ENCODE data around the gene TRANK1. TPM values are rescaled to one million over a fixed set of nuclear protein-coding genes. Genes with fewer than 3 reads are reported as not detected.

Gene TRANK1
- total RNA-seq, 6 donors from 2014 or later: 10.6 to 39.8 (median 28.1) TPM

GRCh38 chr3:36877930-36878685, 66.7 kb downstream of the TRANK1 start:
- peak in 1 of 2 donors; percentile 55 for ATAC-seq (ENCODE audit: low FRiP score in 2 of 2)

DNA sequence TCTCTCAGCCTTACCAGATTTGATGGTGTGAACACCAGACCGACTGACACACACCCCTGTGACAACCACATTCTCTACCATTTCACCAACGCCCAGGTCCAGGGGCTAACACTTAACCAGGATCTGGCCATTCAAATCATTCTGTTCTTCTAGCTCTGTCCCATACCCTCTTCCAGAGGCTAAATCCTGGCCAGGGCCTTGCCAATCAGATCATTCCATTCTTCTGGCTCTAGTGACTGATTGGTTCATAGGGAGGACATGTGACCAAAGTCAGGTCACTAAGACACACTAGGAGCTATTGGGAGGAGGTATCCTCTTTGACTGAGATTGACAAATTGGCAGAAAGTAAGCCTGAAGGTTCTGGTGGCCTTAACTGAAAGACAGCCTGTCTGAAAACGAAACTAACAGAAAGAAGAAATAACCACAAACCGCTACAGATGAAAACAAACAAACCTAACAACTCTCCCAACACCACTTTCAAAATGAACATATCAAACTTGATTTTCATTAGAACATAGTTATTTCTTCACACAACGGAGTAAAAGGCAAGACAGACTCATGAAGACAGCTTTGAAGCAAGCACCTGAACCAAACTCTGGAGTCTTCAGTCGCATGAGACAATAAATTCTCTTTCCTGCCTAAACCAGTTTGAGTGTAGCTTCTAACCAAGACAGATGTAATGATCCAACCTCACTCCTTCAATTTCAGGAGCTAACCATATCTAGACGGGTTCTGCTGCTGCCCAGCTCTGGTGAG, 68.5 kb downstream of the TRANK1 start:
- DNase-seq (no peak), ATAC-seq (ENCODE audit: low FRiP score in 2 of 2) (peak in 1 of 2 donors; percentile 51)
- Histone ChIP-seq H3K36me3 (peaks cover 0 to 15% (median 0%) of the 10 kb centered on the region in 4 donors), H3K4me1 (peaks cover 0 to 5% (median 2%) of the 10 kb centered on the region in 4 donors), H3K9me3 (no peaks in the 10 kb centered on the region), H3K4me3 (no peak overlapping the region), H3K27me3 (no peaks in the 10 kb centered on the region), H3K27ac (peak overlapping the region; percentile 6 to 63 (median 37))
- WGBS, 2 donors: 55 to 63% methylated on average over 7 of the region's 7 CpGs
- no peak for TF ChIP-seq POLR2A (IDR thresholded peaks at IDR 0.05)
- TF ChIP-seq EP300 (IDR thresholded peaks at IDR 0.05): no peak
- no peak for TF ChIP-seq POLR2AphosphoS5 (IDR thresholded peaks at IDR 0.05)
- TF ChIP-seq, protein P1, sequence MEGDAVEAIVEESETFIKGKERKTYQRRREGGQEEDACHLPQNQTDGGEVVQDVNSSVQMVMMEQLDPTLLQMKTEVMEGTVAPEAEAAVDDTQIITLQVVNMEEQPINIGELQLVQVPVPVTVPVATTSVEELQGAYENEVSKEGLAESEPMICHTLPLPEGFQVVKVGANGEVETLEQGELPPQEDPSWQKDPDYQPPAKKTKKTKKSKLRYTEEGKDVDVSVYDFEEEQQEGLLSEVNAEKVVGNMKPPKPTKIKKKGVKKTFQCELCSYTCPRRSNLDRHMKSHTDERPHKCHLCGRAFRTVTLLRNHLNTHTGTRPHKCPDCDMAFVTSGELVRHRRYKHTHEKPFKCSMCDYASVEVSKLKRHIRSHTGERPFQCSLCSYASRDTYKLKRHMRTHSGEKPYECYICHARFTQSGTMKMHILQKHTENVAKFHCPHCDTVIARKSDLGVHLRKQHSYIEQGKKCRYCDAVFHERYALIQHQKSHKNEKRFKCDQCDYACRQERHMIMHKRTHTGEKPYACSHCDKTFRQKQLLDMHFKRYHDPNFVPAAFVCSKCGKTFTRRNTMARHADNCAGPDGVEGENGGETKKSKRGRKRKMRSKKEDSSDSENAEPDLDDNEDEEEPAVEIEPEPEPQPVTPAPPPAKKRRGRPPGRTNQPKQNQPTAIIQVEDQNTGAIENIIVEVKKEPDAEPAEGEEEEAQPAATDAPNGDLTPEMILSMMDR (IDR thresholded peaks at IDR 0.05): no peak

More at GRCh38 chr3:36877930-36878685, 66.7 kb downstream of the TRANK1 start:
- WGBS, 2 donors: 87 to 95% methylated on average over 8 of the region's 9 CpGs
- no peaks in the 10 kb centered on the region for H3K9me3 ChIP-seq
- H3K4me3 ChIP-seq: no peak overlapping the region
- no peaks in the 10 kb centered on the region for H3K27me3 ChIP-seq
- TF ChIP-seq EP300 (IDR thresholded peaks at IDR 0.05): no peak
- no peak for TF ChIP-seq POLR2A (IDR thresholded peaks at IDR 0.05)
- TF ChIP-seq, protein P1 (IDR thresholded peaks at IDR 0.05): no peak
- no peak for TF ChIP-seq POLR2AphosphoS5 (IDR thresholded peaks at IDR 0.05)
- DNase-seq: no peak
- peaks cover 0 to 5% (median 2%) of the 10 kb centered on the region in 4 donors for H3K4me1 ChIP-seq
- H3K36me3 ChIP-seq: peaks cover 0 to 11% (median 0%) of the 10 kb centered on the region in 4 donors
- H3K27ac ChIP-seq: no peak overlapping the region

DNA sequence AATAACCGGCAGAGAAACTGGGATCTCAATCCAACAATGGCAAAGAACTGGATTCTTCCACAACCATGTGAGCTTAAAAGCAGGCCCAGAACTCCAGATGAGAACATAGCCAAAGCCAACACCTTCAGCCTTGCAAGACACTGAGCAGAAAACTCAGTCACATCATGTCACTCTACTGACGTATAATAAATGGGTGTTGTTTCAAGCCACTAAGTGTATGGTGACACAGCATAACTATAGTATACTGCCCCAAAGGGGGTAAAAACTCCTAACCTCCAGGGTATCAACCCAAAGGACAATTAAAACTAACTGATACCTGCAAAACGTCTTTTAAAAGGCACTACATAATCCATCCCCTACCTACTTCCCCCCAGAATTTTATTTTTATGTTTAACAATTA, 69.5 kb downstream of the TRANK1 start:
- H3K4me3 ChIP-seq: no peak overlapping the region
- H3K9me3 ChIP-seq: no peaks in the 10 kb centered on the region
- DNase-seq: no peak
- no peak for TF ChIP-seq POLR2AphosphoS5 (IDR thresholded peaks at IDR 0.05)
- TF ChIP-seq, protein P1 (IDR thresholded peaks at IDR 0.05): no peak
- no peak for TF ChIP-seq EP300 (IDR thresholded peaks at IDR 0.05)
- TF ChIP-seq POLR2A (IDR thresholded peaks at IDR 0.05): no peak
- peaks cover 0 to 15% (median 0%) of the 10 kb centered on the region in 4 donors for H3K36me3 ChIP-seq
- H3K4me1 ChIP-seq: peaks cover 0 to 5% (median 2%) of the 10 kb centered on the region in 4 donors
- ATAC-seq (ENCODE audit: low FRiP score in 2 of 2): no peak
- 92 to 94% methylated on average over 3 of the region's 3 CpGs for WGBS, 2 donors
- H3K27ac ChIP-seq: no peak overlapping the region
- H3K27me3 ChIP-seq: no peaks in the 10 kb centered on the region

GRCh38 chr3:36874424-36874823, 70.4 kb downstream of the TRANK1 start:
- ATAC-seq (ENCODE audit: low FRiP score in 2 of 2) (no peak), DNase-seq (no peak)
- Histone ChIP-seq H3K9me3 (no peaks in the 10 kb centered on the region), H3K4me1 (peaks cover 0 to 5% (median 2%) of the 10 kb centered on the region in 4 donors), H3K36me3 (peaks cover 0 to 21% (median 0%) of the 10 kb centered on the region in 4 donors), H3K27me3 (no peaks in the 10 kb centered on the region), H3K4me3 (no peak overlapping the region), H3K27ac (no peak overlapping the region)
- 88 to 93% methylated on average over 2 of the region's 2 CpGs for WGBS, 2 donors
- no peak for TF ChIP-seq POLR2AphosphoS5 (IDR thresholded peaks at IDR 0.05)
- TF ChIP-seq, protein P1 (IDR thresholded peaks at IDR 0.05): no peak
- TF ChIP-seq POLR2A (IDR thresholded peaks at IDR 0.05): no peak

Measured in upper lobe of left lung (tissue), 6 donors.